HepG2 (cell line): ENCODE data around the gene PPCDC. TPM values are rescaled to one million over a fixed set of nuclear protein-coding genes. Genes with fewer than 3 reads are reported as not detected.

ENCODE experiments used
- CBX2 ChIP-seq, 2 experiments: fragments of 200-600 bp in 1 of 2; sonication (generic); formaldehyde crosslinking in 1 of 2; IDR thresholded peaks; 2 replicates each; pipeline versions ENCODE4 v1.7.0 to v1.8.1; 2018 to 2022; ENCODE audit warnings: low read depth in 2 of 2, low read length in 1 of 2, mild to moderate bottlenecking in 1 of 2, missing genetic modification reagents in 1 of 2
- CSRNP1 ChIP-seq: sonication (generic); formaldehyde crosslinking; IDR thresholded peaks from 2 replicates; pipeline ENCODE4 v1.8.1; 2023; ENCODE audit warnings: mild to moderate bottlenecking, missing genetic modification reagents
- E2F5 ChIP-seq: sonication (generic); formaldehyde crosslinking; conservative IDR thresholded peaks from 2 replicates; pipeline ENCODE4 v1.4.0; 2020; ENCODE audit warnings: missing genetic modification reagents
- EP300 ChIP-seq, 3 experiments: sonication (generic) in 1 of 3; formaldehyde crosslinking in 1 of 3; IDR thresholded peaks; 2 replicates each; pipeline versions ENCODE4 v1.5.1 to v1.6.1; 2011 to 2020; ENCODE audit warnings: low read depth in 2 of 3, low read length in 2 of 3, borderline replicate concordance in 1 of 3, improper control_type of control experiment in 1 of 3, mild to moderate bottlenecking in 1 of 3, missing genetic modification reagents in 1 of 3, moderate library complexity in 1 of 3
- TBX2 ChIP-seq: sonication (generic); formaldehyde crosslinking; IDR thresholded peaks from 2 replicates; pipeline ENCODE4 v1.5.0; 2020; ENCODE audit warnings: missing genetic modification reagents, mild to moderate bottlenecking, borderline replicate concordance
- TEAD3 ChIP-seq: optimal IDR thresholded peaks from 2 replicates; pipeline ENCODE3; 2016; ENCODE audit warnings: borderline replicate concordance
- ZNF75D ChIP-seq: sonication (generic); formaldehyde crosslinking; IDR thresholded peaks from 2 replicates; pipeline ENCODE4 v1.8.1; 2023; ENCODE audit warnings: missing genetic modification reagents, mild to moderate bottlenecking, borderline replicate concordance
- ZSCAN9 ChIP-seq: IDR thresholded peaks from 2 replicates; pipeline ENCODE4 v1.6.1; 2016; ENCODE audit warnings: borderline replicate concordance
- ZXDC ChIP-seq: sonication (generic); formaldehyde crosslinking; IDR thresholded peaks from 2 replicates; pipeline ENCODE4 v1.5.0; 2020; ENCODE audit warnings: mild to moderate bottlenecking, missing genetic modification reagents
- polyA plus RNA-seq, 8 experiments: library from polyadenylated mRNA; depleted of rRNA in 3 of 8; stranded (reverse) in 7 of 8; unstranded in 1 of 8; fragments of >200 nt; fragmentation: Illumina TruSeq in 4 of 8; extraction: Trizol in 4 of 8; gene quantifications; 2 replicates each; pipeline versions ENCODE4 v1.2.1 to v1.2.3, GENCODE V29; 2011 to 2016; ENCODE audit warnings: low read depth in 4 of 8, missing spikeins in 1 of 8, mixed read lengths in 1 of 8; ENCODE audit not compliant: insufficient read depth in 1 of 8
- total RNA-seq, 5 experiments: library from RNA; depleted of rRNA; stranded (reverse); fragments of >200 nt; fragmentation: Illumina TruSeq; extraction: Trizol; gene quantifications; 2 replicates each; pipeline ENCODE4 v1.2.3, GENCODE V29; 2016; ENCODE audit warnings: low read depth in 1 of 5
- TF ChIP-seq, protein P1 (sequence below): sonication (generic); formaldehyde crosslinking; IDR thresholded peaks from 2 replicates; pipeline ENCODE4 v1.4.0; 2020; ENCODE audit warnings: mild to moderate bottlenecking, missing genetic modification reagents
- TF ChIP-seq, protein P2 (sequence below): sonication (generic); formaldehyde crosslinking; IDR thresholded peaks from 2 replicates; pipeline ENCODE4 v1.4.0; 2020; ENCODE audit warnings: missing genetic modification reagents
- TF ChIP-seq, protein P3 (sequence below): sonication (generic); formaldehyde crosslinking; IDR thresholded peaks from 2 replicates; pipeline ENCODE4 v1.5.0; 2020; ENCODE audit warnings: mild to moderate bottlenecking, missing genetic modification reagents

PPCDC gene
- total and polyA plus RNA-seq, 2 of the 13 experiments (the other 11 are each of a cell fraction or from before 2014, with no cell fraction given): 12.3 to 12.8 TPM

GRCh38 chr15:75042730-75043508, 19.5 kb downstream of the PPCDC start (continued):
- TF ChIP-seq, protein P1, sequence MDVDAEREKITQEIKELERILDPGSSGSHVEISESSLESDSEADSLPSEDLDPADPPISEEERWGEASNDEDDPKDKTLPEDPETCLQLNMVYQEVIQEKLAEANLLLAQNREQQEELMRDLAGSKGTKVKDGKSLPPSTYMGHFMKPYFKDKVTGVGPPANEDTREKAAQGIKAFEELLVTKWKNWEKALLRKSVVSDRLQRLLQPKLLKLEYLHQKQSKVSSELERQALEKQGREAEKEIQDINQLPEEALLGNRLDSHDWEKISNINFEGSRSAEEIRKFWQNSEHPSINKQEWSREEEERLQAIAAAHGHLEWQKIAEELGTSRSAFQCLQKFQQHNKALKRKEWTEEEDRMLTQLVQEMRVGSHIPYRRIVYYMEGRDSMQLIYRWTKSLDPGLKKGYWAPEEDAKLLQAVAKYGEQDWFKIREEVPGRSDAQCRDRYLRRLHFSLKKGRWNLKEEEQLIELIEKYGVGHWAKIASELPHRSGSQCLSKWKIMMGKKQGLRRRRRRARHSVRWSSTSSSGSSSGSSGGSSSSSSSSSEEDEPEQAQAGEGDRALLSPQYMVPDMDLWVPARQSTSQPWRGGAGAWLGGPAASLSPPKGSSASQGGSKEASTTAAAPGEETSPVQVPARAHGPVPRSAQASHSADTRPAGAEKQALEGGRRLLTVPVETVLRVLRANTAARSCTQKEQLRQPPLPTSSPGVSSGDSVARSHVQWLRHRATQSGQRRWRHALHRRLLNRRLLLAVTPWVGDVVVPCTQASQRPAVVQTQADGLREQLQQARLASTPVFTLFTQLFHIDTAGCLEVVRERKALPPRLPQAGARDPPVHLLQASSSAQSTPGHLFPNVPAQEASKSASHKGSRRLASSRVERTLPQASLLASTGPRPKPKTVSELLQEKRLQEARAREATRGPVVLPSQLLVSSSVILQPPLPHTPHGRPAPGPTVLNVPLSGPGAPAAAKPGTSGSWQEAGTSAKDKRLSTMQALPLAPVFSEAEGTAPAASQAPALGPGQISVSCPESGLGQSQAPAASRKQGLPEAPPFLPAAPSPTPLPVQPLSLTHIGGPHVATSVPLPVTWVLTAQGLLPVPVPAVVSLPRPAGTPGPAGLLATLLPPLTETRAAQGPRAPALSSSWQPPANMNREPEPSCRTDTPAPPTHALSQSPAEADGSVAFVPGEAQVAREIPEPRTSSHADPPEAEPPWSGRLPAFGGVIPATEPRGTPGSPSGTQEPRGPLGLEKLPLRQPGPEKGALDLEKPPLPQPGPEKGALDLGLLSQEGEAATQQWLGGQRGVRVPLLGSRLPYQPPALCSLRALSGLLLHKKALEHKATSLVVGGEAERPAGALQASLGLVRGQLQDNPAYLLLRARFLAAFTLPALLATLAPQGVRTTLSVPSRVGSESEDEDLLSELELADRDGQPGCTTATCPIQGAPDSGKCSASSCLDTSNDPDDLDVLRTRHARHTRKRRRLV: no peak
- no peak for TF ChIP-seq CBX2 (IDR thresholded peaks at IDR 0.05; ENCODE audit: low read depth, low read length)
- TF ChIP-seq CBX2 (CRISPR knock-in tag; IDR thresholded peaks at IDR 0.05; ENCODE audit: low read depth): peak; percentile 67; the same call in 1 of the 2 replicates
- no peak; the same call in none of the 2 replicates for TF ChIP-seq ZSCAN9
- no peak for TF ChIP-seq ZXDC (CRISPR knock-in tag)
- TF ChIP-seq, protein P2, sequence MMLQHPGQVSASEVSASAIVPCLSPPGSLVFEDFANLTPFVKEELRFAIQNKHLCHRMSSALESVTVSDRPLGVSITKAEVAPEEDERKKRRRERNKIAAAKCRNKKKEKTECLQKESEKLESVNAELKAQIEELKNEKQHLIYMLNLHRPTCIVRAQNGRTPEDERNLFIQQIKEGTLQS (CRISPR knock-in tag): peak; percentile 88
- no peak for TF ChIP-seq E2F5 (CRISPR knock-in tag)
- TF ChIP-seq TEAD3 (CRISPR knock-in tag): peak; percentile 69
- 0 out of 2 replicates have a peak, but pooled peaks have one; percentile 49 for TF ChIP-seq CSRNP1
- peak in 1 of 2 experiments; percentile 69; a peak in 3 of 4 replicates for TF ChIP-seq EP300 (IDR thresholded peaks at IDR 0.05; ENCODE audit: low read depth in 2 of 2, low read length in 2 of 2)
- no peak for TF ChIP-seq EP300 (CRISPR knock-in tag; IDR thresholded peaks at IDR 0.05; ENCODE audit: borderline replicate concordance)
- TF ChIP-seq, protein P3, sequence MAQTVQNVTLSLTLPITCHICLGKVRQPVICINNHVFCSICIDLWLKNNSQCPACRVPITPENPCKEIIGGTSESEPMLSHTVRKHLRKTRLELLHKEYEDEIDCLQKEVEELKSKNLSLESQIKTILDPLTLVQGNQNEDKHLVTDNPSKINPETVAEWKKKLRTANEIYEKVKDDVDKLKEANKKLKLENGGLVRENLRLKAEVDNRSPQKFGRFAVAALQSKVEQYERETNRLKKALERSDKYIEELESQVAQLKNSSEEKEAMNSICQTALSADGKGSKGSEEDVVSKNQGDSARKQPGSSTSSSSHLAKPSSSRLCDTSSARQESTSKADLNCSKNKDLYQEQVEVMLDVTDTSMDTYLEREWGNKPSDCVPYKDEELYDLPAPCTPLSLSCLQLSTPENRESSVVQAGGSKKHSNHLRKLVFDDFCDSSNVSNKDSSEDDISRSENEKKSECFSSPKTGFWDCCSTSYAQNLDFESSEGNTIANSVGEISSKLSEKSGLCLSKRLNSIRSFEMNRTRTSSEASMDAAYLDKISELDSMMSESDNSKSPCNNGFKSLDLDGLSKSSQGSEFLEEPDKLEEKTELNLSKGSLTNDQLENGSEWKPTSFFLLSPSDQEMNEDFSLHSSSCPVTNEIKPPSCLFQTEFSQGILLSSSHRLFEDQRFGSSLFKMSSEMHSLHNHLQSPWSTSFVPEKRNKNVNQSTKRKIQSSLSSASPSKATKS: 0 out of 2 replicates have a peak, but pooled peaks have one; percentile 33
- no peak for TF ChIP-seq ZNF75D (CRISPR knock-in tag)
- peak; percentile 69; the same call in 1 of the 2 replicates for TF ChIP-seq TBX2 (CRISPR knock-in tag)
